ENCODE measurements around the gene EPHA4.

EPHA4 gene

DNA sequence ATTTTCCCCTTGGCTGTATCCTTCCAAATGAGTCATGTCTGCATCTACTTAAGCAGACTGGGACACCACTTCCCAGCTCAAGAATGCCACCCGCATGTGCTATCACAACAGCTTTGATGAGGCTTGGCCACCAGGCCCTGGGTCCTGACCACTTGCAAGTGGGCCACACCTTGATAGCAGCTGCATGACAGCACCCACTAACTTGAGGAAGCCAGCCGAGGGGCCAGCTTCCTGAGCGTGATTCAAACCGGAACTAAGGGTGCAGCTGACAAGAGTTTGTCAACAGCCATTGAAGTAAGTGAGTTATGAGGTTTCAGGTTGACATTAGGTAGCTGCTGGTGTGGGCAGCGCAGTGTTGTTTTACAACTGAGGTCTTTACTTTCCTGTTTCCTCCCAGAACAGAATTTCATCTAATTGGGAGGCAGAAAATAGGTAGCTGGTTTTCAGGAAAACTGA is 54.4 kb downstream of the EPHA4 start:
- TF ChIP-seq, protein P1, sequence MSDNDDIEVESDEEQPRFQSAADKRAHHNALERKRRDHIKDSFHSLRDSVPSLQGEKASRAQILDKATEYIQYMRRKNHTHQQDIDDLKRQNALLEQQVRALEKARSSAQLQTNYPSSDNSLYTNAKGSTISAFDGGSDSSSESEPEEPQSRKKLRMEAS (IDR thresholded peaks at IDR 0.05): no peak
- no peak for TF ChIP-seq FOXM1 (IDR thresholded peaks at IDR 0.05; ENCODE audit: borderline replicate concordance, low read depth)
- no peak for TF ChIP-seq ZBTB7A (IDR thresholded peaks at IDR 0.05; ENCODE audit: low read depth)

DNA sequence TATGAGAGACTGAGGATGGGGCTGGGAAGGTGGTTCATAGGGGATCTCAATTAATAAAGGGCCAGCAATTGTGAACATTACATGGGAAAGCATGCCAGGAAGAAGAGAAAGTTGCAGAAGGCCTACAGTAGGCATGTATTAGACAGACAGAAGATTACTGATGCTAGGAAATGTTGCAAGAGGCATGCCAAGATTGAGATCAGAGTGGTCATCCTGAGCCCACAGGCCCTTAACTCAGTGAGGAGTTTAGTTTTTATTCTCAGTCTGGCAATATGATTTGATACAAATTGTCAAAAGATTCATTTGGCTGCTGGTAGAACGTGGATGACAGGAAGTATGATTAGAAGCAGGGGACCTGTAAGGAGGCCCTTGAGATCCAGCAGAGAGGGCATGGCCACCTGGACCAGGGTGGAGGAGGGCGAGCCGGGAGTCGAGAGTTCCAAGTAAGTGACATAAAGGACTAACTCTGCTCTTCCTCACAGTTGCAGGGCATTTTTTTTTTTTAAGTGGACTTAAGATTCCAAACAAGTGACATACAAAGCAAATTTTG is 54.9 kb downstream of the EPHA4 start:
- TF ChIP-seq EGR1 (IDR thresholded peaks at IDR 0.05): no peak
- TF ChIP-seq, protein P2, sequence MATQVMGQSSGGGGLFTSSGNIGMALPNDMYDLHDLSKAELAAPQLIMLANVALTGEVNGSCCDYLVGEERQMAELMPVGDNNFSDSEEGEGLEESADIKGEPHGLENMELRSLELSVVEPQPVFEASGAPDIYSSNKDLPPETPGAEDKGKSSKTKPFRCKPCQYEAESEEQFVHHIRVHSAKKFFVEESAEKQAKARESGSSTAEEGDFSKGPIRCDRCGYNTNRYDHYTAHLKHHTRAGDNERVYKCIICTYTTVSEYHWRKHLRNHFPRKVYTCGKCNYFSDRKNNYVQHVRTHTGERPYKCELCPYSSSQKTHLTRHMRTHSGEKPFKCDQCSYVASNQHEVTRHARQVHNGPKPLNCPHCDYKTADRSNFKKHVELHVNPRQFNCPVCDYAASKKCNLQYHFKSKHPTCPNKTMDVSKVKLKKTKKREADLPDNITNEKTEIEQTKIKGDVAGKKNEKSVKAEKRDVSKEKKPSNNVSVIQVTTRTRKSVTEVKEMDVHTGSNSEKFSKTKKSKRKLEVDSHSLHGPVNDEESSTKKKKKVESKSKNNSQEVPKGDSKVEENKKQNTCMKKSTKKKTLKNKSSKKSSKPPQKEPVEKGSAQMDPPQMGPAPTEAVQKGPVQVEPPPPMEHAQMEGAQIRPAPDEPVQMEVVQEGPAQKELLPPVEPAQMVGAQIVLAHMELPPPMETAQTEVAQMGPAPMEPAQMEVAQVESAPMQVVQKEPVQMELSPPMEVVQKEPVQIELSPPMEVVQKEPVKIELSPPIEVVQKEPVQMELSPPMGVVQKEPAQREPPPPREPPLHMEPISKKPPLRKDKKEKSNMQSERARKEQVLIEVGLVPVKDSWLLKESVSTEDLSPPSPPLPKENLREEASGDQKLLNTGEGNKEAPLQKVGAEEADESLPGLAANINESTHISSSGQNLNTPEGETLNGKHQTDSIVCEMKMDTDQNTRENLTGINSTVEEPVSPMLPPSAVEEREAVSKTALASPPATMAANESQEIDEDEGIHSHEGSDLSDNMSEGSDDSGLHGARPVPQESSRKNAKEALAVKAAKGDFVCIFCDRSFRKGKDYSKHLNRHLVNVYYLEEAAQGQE (IDR thresholded peaks at IDR 0.05; ENCODE audit: low read depth): no peak

DNA sequence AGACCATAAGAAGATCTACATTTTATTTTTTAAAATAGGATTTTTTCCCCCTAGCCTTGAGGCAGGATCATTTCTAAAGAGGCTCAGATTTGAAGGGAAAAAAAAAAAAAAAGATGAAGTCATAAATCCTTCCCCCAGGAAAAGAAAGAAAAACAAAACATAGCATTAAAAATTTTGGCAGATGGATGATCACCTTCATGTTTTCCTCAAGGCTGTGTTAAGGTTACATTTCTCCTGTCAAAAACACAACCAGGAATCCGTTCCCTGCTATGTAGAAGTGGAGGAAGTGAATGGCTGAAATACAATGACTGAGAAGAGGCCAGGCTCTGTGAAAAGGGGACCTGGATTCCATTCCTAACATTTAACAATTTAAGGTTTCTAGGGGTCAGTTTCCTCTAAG is 56.2 kb downstream of the EPHA4 start:
- TF ChIP-seq TAF1 (IDR thresholded peaks at IDR 0.05; ENCODE audit: low read depth): no peak
- TF ChIP-seq, protein P2 (IDR thresholded peaks at IDR 0.05; ENCODE audit: low read depth): no peak
- TF ChIP-seq ZBTB7A (IDR thresholded peaks at IDR 0.05; ENCODE audit: low read depth): no peak
- TF ChIP-seq RAD21 (IDR thresholded peaks at IDR 0.05; ENCODE audit: low read depth): no peak

DNA sequence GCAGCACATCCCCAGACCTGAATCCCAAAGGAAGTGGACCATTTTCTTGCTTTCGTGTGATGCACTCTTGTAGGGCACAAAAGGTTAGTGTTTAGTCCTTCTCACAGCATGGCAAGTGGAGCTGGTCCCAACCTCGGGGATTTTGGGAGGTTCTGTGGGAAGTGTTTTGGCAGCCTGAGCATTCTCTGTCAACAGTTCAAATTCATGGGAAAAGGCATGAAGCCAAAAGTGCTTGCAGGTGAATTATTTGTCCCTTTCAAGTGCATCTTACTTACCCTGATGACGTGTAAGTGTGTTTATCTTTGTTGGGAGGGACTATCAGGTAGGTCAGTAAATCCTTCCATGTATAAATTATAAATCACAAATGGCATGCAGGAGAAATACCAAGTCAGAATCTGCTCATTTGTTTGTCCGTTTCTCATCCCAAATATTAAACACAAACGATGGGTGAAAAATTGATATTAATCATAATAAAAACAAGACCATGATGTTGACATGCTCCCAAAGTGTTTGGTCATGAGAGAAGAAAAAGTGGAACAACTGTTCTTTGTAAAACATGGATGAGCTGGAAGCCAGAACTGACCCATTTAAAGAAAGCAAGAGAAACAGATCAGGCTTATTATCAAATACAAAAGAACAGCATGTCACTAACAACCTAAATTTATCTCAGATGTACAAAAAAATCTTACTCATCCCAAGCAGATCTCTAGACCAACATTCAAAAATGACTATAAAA is 57.6 kb downstream of the EPHA4 start:
- TF ChIP-seq, protein P3, sequence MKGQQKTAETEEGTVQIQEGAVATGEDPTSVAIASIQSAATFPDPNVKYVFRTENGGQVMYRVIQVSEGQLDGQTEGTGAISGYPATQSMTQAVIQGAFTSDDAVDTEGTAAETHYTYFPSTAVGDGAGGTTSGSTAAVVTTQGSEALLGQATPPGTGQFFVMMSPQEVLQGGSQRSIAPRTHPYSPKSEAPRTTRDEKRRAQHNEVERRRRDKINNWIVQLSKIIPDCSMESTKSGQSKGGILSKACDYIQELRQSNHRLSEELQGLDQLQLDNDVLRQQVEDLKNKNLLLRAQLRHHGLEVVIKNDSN (IDR thresholded peaks at IDR 0.05): no peak
- TF ChIP-seq EP300 (IDR thresholded peaks at IDR 0.05; ENCODE audit: borderline replicate concordance) (no peak), RAD21 (IDR thresholded peaks at IDR 0.05; ENCODE audit: low read depth) (no peak), CEBPB (IDR thresholded peaks at IDR 0.05) (no peak), NFIC (IDR thresholded peaks at IDR 0.05) (no peak), ZBTB7A (IDR thresholded peaks at IDR 0.05; ENCODE audit: low read depth) (no peak), FOXM1 (IDR thresholded peaks at IDR 0.05; ENCODE audit: borderline replicate concordance, low read depth) (no peak), TCF12 (IDR thresholded peaks at IDR 0.05; ENCODE audit: low read depth) (no peak), TEAD4 (IDR thresholded peaks at IDR 0.05) (no peak), CREB1 (IDR thresholded peaks at IDR 0.05; ENCODE audit: low read depth) (no peak), TAF1 (IDR thresholded peaks at IDR 0.05; ENCODE audit: low read depth) (no peak), YY1 (IDR thresholded peaks at IDR 0.05; ENCODE audit: low read depth) (no peak), EGR1 (IDR thresholded peaks at IDR 0.05) (no peak)
- TF ChIP-seq, protein P2 (IDR thresholded peaks at IDR 0.05; ENCODE audit: low read depth): no peak
- TF ChIP-seq, protein P1 (IDR thresholded peaks at IDR 0.05): no peak

DNA sequence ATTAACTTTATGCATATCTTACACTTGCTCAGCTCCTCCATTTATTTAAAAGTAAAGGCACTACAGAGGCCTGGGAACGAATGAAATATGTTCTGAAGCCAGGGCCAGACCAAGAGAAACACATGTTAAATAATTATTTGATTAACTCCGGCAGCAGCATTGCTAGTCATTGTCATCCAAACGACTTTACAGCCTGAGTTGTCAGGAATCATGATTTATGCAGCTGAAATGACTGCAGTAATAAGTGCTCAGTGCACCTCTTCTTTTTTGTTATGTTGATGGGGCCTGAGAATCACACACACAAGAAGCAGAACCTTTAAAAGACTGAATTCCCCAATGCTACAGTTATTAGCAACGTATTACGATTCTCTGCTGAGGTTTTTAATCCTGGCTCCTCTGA is 58.9 kb downstream of the EPHA4 start:
- TF ChIP-seq EGR1 (IDR thresholded peaks at IDR 0.05): no peak
- no peak for TF ChIP-seq FOXM1 (IDR thresholded peaks at IDR 0.05; ENCODE audit: borderline replicate concordance, low read depth)

DNA sequence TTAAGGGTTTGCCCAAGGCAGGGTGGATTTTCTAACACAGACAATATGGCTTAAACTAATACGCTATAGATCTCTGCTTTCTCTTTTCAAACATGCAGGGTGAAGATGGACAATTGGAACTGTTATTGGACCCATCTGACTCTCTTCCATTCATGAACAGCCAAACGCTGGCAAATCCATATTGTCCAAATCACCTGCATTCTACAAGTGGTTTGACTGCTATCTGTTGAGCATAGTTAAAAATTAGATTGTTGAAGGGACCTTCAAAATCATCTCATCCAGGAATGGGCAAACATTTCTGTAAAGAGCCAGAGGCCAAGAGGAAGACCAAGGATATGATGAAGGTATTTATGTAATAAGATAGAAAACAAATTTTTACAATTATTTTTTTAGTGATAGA is 65.6 kb downstream of the EPHA4 start:
- TF ChIP-seq TCF12 (IDR thresholded peaks at IDR 0.05; ENCODE audit: low read depth) (no peak), EP300 (IDR thresholded peaks at IDR 0.05; ENCODE audit: borderline replicate concordance) (no peak), CEBPB (IDR thresholded peaks at IDR 0.05) (no peak), TEAD4 (IDR thresholded peaks at IDR 0.05) (no peak), CREB1 (IDR thresholded peaks at IDR 0.05; ENCODE audit: low read depth) (no peak), ZBTB7A (IDR thresholded peaks at IDR 0.05; ENCODE audit: low read depth) (no peak)
- TF ChIP-seq, protein P1 (IDR thresholded peaks at IDR 0.05): no peak
